ENCODE results near the gene UBE2D4.

The UBE2D4 gene

GRCh38 chr7:43906331-43907010, 19.8 kb upstream of the UBE2D4 start, which contains the start of gene URGCP:
TSS of gene URGCP (minus strand) at chr7:43906596. CDS start at chr7:43906575, 21 bp downstream.
- DNase-seq (ENCODE audit: low read depth in 2 of 2) = peak in 1 of 2 experiments; percentile 10

DNA sequence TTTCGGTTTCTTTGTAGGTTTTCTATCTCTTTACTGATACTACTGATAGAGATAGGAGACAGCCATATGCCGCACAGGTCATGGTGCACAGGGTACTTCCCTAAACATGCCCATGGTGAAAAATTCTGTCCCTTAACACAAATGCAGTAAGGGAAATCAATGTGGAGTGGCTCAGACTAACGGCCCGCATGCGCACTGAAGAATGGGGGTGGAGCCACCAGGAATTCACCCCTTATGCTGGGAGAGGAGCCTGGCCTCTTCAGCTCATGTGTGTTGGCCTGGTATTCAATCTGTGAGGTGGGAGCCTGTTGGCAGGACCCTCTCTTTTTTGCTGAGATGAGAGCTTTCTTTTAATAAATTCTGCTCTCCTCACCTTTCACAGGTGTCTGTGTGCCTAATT, 11.4 kb upstream of the UBE2D4 start:
- no peak for DNase-seq (ENCODE audit: low read depth in 2 of 2)

DNA sequence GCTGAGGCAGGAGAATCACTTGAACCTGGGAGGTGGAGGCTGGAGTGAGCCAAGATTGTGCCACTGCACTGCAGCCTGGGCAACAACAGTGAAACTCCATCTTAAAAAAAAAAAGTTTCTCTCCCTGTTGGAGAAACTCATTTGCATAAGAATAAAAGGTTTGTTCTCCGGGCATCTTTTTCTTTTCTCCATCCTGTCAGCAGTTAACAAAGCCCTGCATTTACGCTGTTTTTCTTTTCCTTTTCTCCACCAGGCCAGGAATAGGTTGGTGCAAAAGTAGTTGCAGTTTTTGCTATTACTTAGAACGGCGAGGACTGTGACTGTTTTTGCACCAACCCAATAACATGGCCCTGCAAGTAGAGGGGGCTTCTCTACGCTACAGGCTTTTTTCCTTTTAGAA, 10.3 kb upstream of the UBE2D4 start:
- DNase-seq (ENCODE audit: low read depth in 2 of 2) = no peak

DNA sequence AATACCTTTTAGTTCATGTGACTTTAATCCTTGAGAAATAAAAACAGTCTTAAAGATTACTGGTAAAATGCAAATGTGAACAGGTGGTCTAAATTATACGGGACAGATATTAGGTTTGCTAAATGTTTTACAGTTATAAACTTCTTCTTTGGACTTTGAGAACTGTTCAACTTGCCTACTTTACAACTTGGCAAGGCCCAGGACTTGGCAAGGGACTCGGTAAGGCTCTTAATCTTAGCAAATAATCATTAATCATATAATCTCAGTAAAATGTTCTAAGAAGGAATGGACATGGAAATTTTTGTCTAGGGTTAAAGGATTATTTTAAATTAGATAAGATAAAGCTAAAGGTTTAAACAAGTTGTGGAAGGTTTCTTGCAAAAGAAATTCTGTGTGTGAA, 4.8 kb upstream of the UBE2D4 start:
- no peak for DNase-seq (ENCODE audit: low read depth in 2 of 2)

- no peak for DNase-seq (ENCODE audit: low read depth in 2 of 2)
Observed at GRCh38 chr7:43922726-43923125, 3.5 kb upstream of the UBE2D4 start.

DNA sequence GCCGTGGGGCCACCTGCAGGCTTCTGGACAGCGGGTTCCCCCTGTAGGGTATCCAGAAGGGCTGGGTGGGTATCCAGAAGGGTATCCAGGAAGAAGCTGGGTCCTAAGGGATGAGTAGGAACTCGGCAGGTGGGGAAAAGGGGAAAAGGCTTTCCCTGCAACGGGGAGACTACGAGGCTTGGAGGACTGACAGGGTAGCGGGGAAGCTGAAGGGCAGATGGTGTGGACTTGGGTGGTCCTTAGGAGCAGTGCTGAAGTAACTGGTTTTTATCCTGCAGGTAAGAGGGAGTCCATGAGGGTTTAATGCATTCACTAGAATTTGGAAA, 525 bp downstream of the UBE2D4 start:
- no peak for DNase-seq (ENCODE audit: low read depth in 2 of 2)

- DNase-seq (ENCODE audit: low read depth in 2 of 2) = no peak
Observed at GRCh38 chr7:43927810-43928209, 1.6 kb downstream of the UBE2D4 start.

GRCh38 chr7:43929529-43930457, 3.6 kb downstream of the UBE2D4 start:
- DNase-seq (ENCODE audit: low read depth in 2 of 2) = no peak

DNA sequence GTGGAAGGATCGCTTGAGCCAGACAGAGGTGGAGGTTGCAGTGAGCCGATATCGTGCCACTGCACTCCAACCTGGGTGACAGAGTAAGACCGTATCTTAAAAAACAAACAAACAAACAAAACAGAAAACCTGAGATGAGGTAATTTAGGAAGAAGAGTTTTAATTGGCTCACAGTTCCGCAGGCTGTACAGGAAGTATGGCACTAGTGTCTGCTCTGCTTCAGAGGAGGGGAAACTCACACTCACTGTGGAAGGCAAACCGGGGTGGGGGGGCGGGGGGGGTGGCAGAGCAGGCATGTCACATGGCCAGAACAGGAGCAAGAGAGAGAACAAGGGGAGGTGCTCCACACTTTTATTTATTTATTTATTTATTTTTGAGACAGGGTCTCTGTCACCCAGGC, 5.1 kb downstream of the UBE2D4 start:
- no peak for DNase-seq (ENCODE audit: low read depth in 2 of 2)

DNA sequence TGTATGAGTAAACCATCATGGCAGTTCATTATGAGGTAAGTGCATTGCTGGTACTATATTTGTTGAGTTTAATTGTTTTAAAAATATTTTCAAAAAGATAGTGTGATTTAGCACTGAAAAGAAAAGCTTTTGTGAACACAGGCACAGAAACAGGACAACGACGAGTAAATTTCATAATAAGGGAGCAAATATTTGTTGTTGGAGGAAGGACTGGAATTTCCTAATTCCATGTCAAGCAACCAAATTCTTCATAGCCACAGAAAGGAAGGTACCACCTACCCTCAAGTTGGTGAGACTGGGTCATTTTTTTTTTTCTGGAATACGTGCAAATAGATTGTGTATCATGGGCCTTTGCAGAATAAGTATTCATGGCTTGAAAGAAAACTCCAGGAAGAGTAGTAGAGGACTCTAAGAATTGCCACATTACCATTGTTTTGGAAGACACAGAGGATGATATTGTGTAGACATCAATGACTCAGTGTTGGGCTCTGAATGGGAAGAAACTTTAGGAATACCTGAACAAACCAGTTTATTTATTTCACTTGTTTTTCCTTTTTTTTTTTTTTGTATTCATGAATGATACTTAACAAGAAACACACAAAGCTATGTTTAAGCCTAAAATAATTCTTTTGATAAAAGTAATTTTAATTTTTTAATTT, 7.8 kb downstream of the UBE2D4 start:
- DNase-seq (ENCODE audit: low read depth in 2 of 2) = no peak

- no peak for DNase-seq (ENCODE audit: low read depth in 2 of 2)
Observed at GRCh38 chr7:43937444-43937843, 11.2 kb downstream of the UBE2D4 start.

- no peak for DNase-seq (ENCODE audit: low read depth in 2 of 2)
Observed at GRCh38 chr7:43938892-43939482, 12.8 kb downstream of the UBE2D4 start.

DNA sequence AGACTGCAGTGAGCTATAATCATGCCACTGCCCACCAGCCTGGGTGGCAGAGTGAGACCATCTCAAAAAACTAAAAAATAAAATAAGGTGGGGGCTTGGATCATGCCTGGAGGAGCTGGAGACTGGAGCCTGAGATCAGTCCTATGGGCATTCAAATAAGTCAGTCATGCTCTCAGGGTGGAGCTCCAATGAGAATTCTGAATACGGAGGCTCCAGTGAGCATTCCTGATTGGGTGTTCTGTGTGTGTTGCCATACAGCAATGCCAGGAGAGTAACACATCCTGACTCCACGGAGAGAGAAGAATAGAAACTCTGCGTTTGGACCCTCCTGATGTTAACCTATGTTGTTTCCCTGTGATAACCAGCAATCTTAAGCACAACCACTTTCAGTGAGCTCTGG, 16.0 kb downstream of the UBE2D4 start:
- DNase-seq (ENCODE audit: low read depth in 2 of 2) = no peak

DNA sequence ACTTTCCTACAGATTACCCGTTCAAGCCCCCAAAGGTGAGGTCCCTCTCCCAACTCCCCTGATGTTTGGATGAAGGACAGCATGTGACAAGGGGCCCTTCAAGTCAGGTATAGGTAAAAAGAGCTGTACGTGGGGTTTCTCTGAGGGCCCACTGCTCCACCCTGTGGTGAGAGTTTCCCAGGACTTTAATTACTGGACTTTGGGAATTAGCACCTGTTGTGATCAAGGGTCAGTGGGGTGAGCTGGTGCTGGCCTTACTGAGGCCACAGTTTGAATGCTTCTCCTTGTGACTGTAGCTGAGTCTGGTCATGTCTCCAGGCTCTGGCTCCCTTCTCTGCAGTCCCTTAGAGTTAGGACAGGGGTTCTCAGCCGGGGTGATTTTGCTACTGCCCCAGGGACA, 16.8 kb downstream of the UBE2D4 start:
- DNase-seq (ENCODE audit: low read depth in 2 of 2) = no peak

GRCh38 chr7:43943417-43944187, 17.4 kb downstream of the UBE2D4 start:
- DNase-seq (ENCODE audit: low read depth in 2 of 2) = no peak

- DNase-seq (ENCODE audit: low read depth in 2 of 2) = no peak
Observed at GRCh38 chr7:43944286-43944685, 18.1 kb downstream of the UBE2D4 start.

DNA sequence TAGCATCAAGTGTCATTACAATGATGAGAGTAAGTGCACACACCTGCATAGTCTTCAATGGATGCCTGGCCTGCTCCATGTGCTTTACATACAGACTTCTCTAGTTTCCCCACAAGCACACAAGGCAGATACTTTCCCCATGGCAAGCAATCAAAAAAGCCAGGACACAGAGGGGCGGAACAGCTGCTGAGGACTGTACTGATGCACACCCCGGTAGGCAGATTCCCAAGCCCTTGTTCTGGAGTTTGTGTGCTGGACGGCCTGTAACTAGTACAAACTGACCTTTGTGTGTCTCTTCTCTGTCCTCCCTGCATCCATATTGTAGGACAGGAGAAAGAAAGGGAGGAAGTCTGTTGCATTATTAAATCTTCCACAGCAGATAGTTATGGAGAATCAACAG, 25.8 kb downstream of the UBE2D4 start:
- DNase-seq (ENCODE audit: low read depth in 2 of 2) = no peak

DNA sequence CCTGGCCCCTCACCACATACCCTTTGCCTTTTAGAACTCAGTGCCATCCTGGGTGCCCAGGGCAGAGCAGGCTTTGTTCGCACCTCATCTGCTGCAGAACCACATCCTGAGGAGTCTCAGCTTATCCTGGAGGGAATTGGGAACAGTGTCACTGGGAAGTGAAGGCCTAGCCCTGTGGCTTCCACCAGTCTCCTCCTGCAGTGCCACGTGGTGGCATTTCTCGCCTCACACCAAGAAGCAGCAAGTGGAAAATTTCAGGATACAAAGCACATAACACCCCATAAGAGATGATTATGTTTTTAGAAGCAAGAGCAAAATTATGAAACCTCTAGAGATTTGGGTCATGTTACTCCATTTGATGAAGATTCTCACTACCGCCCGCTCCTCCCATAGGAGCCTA, 26.8 kb downstream of the UBE2D4 start:
- DNase-seq (ENCODE audit: low read depth in 2 of 2) = no peak

DNA sequence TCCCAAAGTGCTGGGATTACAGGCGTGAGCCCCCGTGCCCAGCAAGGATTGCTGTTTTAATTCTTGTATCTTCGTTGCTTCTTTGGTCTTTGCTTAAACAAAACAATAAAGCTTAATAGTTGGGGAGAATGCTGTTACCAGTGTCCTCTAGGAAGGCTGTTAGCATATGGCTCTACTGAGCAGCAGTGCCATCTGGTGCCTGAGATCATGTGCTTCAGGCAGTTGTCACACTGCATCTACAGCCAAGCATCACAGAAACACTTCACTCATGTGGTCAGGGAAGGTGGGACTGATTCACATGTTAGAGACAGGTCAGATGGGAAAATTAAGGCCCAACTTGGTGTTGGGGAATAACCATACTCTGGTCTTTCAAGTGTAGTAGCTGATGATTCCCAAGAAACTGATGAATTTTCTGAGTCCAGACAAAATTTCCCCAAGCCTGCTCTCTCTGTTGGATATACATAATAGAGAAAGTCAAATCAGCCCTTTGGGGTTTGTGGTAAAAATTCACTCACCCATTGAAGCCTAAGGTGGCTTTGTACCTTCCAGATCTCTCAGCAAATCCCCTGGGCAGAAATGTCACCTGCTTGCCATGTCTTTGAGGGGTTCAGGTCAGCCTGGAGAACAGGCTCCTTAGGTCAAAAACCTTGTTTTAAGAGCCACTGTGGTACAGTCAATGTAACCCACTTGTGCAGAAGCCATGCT, 28.4 kb downstream of the UBE2D4 start:
- DNase-seq (ENCODE audit: low read depth in 2 of 2) = peak; percentile 11 to 13

- no peak for DNase-seq (ENCODE audit: low read depth in 2 of 2)
Observed at GRCh38 chr7:43956027-43956426, 29.8 kb downstream of the UBE2D4 start.

DNA sequence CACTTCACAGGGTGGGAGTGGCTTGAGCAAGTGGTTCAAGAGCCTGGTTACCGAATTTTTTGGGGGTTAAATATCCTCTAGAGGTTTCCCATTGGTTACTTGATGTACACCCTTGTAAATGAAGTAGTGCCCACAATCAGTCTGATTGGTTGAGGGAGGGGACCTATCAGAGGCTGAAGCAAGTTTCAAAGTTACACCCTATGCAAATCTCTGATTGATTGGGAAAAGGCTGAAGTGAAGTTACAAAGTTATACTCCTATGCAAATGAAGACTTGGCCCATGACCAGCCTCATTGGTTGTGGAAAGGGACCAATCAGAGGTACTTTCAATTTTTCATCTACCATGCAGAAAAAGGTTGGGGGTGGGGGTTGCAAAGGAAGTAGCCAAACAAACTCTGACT, 34.7 kb downstream of the UBE2D4 start:
- DNase-seq (ENCODE audit: low read depth in 2 of 2) = no peak

All from fibroblast of skin of left quadriceps (primary cell).